Measurements from ENCODE around the gene PKM.

Gene PKM

DNA sequence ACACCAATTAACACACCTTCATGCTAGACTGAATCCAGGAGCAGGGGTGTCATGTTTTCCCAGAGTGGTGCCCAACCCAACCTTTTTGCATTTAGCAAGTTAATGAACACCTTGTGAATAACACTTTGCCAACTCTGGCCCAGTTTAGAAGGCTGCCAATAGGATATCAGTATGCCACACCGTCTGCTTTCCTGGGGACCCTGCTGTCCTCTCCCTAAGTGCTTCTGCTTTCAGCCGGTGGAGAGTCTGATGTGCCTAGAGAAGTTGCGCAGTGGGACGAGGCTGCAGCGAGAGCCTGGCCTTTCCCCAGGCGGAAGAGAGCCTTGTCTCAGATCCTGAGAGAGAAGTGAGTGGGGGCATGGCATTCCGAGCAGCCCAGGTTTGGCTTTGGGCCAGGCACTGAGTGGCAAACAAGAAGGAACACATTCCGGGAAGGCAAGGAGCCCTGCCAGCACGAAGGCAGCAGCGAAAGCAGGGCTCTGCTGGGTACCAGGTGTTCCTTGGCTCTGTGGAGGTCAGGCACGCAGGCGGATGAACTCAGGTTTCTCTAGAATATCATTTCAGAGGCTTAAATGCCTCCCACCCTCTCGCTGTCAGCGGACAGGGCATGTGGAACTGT lies 75.9 kb downstream of the PKM start:
- TF ChIP-seq, protein P1, sequence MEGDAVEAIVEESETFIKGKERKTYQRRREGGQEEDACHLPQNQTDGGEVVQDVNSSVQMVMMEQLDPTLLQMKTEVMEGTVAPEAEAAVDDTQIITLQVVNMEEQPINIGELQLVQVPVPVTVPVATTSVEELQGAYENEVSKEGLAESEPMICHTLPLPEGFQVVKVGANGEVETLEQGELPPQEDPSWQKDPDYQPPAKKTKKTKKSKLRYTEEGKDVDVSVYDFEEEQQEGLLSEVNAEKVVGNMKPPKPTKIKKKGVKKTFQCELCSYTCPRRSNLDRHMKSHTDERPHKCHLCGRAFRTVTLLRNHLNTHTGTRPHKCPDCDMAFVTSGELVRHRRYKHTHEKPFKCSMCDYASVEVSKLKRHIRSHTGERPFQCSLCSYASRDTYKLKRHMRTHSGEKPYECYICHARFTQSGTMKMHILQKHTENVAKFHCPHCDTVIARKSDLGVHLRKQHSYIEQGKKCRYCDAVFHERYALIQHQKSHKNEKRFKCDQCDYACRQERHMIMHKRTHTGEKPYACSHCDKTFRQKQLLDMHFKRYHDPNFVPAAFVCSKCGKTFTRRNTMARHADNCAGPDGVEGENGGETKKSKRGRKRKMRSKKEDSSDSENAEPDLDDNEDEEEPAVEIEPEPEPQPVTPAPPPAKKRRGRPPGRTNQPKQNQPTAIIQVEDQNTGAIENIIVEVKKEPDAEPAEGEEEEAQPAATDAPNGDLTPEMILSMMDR (IDR thresholded peaks at IDR 0.05; ENCODE audit: low read depth, low read length) = no peak

DNA sequence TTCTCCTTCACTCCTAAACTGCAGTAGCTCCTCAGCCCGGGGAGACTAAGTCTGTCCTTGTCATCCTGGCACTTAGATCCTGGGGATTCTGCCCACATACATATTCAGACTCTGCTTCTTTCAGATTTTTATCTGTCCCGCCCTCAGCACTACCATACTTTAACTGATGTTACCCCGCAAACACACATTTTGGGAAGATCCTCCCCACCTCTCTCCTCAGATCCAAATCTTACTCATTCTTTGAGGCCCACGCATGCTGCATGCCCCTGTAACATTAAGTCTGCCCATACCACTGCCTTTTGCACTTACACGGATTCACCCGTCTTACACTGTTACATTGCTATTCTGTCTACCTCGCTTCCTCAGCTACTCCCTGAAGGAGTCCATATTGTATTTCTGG lies 76.7 kb downstream of the PKM start:
- TF ChIP-seq, protein P1 (IDR thresholded peaks at IDR 0.05; ENCODE audit: low read depth, low read length) = no peak
- DNase-seq (ENCODE audit: extremely low read depth, low read depth) = no peak

More for the DNA sequence above, 75.9 kb downstream of the PKM start:
- DNase-seq (ENCODE audit: extremely low read depth, low read depth) = no peak

DNA sequence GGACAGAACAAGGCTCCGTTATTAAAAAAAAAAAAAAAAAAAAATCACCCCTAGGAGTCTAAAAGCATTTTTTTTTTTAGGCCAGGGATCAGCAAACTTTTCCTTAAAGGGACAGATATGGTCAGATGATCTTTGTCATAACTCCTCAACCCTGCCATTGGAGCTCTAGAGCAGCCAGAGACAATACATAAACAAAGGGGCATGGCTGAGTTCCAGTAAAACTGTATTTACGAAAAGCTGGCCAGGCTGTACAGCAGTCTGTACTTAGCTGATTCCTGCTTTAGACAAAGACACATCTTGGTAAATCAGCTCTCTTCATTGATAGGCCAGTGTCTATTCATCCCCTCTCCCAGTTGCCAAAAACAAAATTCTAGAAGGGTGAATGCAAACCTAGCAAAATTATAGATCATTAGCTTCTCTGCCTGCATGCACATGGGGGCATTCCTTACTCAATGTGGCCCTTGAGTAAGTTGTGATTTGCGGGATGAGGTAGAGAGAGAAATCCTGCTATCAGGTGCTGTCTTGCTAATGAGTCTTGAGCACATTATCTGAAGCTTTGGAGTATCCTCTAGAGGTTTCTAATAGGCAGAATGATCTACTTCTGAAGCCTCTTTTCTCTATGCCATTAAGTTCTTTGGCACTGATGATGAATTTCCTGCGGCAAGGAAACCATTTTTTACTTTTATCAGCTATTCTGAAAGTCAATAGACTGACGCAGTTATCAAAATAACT lies 77.6 kb downstream of the PKM start:
- TF ChIP-seq, protein P1 (IDR thresholded peaks at IDR 0.05; ENCODE audit: low read depth, low read length) = no peak
- DNase-seq (ENCODE audit: extremely low read depth, low read depth) = no peak

Data from AG09319 (cell line).